Measurements from ENCODE around the gene CFAP92.

The CFAP92 gene

DNA sequence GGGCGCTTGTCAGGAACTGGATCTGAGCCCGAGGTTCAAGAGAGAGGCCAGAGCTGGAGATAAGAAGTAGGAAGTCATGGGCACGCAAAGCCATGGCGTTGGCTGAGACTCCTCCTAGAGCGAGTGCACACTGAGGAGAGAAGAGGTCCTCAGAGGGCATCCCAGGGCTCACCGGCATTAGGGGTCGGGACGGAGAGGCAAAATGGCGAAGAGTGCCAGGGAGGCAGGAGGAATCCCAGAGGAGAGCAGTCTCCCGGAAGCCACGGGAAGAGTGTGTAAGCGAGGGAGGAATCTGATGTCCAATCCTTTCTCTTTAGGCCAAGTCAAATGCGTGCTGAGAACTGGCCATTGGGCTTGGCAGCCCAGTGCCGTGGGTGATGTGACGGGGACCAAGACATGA lies 31.2 kb upstream of the CFAP92 start:
- no peak for DNase-seq

DNA sequence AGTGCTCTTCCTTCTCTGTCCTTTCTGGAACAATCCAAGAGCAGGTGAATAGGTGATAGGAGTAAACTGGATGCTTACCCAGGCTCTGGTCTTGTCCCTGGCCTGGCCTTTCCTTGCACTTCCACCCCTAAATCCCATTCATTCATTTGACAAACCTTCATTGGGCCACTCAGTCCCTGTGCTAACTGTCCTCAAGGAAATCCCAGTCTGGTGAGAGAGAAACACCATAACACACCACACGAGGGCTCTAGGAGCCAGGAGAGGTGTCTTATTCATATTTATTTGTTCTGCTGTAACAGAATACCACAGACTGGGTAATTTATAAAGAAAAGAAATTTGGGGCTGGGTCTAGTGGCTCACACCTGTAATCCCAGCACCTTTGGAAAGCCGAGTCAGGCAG lies 30.0 kb upstream of the CFAP92 start:
- no peak for DNase-seq

DNA sequence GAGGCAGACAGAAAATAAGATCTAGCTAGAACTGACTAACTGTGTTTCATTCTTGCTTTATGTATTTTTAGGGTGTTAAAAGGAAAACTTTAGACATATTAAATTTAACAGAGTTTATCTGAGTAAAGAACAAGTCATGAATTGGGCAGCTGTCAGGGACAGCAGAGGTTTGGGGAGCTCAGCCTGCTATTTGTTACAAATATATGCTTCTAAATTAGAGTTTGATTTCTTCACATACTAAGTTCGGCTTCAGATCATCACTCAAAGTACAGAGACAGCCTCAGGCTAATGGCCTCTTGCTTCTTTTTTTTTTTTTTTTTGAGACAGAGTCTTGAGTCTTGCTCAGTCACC lies 29.1 kb upstream of the CFAP92 start:
- no peak for DNase-seq

DNA sequence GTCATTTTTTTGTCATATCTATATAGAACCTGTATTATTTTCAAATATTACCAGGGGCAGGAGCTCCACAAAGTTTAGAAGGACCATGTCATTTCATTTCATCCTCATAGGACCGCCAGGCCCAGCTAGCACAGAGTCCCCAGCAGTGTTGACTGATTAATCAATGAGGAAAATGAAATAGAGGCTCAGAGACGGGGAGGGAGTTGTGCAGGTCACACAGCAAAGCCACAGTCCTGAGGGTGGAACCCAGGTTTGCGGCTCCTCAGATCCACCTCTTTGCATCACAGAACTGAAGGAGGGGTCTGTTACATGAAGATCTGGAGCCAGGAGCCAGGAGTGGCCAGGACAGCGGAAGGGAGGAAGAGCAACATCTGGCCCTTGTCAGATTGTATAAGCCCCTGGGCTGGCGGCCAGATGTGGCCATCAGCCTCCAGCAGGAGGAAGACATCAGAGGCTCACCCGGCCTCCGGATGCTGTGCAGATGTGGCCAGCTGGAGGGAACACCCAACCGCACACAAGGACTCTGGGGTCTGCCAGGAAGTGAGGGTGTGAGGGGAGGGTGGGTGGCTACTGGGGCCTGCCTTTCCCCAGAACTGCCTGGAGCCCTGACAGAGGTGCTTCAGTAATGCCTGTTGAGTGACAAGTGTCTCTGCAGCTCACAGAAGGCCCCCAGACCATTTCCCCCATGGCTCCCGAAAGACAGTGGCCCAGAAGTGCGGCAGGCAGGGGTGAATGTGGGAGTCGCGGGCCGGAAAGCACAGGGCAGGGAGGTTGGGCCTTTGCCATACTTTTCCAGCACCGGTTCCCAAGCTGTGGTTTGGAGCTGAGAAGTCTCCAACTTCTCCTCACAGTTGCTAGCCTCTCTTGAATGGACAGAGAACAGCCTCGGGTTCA lies 28.5 kb upstream of the CFAP92 start:
- no peak for DNase-seq

DNA sequence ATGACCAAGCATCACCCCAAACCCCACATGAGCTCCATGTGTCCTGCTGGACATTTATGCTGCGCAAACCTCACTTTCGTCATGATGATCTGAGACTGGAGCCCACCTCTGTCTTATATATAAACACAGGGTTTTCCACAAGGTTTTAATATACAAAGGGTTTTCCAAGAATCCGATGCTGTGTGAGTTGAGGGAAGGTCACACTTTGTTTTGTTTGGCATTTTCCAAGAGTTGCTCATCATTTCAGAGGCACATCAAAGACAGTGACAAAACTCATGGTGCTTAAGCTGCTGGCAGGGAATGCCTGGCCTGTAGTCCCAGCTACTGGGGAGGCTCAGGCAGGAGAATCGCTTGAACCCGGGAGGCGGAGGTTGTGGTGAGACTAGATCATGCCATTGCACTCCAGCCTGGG lies 27.3 kb upstream of the CFAP92 start:
- DNase-seq: no peak

DNA sequence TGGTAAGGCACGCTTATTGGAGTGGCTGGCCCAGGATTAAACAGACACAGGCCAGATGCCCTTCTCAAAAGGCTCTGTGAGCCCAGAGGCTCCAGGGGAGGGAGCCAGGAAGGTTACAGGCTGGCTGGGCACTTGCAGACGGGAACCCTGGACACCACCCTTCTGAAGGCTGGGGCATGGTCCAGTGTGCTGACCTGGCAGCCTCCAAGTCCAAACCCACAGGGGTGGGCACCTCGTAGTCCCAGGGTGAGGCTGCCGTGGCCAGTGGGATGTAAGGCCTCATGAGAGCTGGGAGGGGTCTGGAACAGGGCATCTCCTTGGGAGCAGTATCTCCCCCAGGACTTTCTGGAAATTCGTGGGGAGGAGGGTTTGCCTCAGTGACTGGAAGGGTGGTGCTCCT lies 26.8 kb upstream of the CFAP92 start:
- DNase-seq: no peak

DNA sequence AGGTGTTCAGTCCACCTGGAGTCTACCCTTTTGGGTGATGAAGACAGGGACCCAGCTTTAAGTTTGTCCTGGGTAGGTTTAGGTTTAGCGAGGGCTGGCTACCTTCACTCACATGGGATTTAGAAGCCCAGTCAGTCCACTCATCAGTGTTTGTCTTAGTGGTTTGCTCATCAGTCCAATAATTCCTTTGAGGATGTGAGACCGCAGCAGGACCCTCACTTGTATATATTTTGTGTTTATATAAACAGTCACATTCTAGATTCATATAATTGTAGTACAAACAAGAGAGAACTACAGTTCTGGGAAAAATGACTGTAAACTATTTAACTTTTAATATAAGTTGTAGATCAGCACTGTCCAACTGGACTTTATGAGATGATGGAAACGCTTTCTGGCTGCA lies 25.4 kb upstream of the CFAP92 start:
- DNase-seq: no peak

DNA sequence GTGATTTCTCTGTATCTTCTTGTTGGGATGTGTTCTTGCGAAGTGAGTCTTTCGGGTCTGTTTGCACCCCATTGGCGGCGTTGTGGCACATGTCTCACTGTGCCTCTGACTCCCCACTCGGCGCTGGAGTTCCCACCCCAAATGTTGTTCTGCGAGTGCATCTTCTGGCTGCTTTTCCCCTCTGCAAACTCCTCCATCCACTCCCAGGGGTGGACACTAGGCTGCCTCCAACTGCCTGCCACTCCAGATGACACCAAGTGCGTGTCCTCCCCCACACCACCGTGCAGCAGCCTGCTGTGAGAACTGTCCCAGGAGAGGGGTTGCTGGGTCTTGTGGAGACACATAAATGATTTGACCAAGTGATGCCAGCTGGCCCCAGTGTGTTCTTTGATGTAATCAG lies 24.9 kb upstream of the CFAP92 start:
- no peak for DNase-seq

DNA sequence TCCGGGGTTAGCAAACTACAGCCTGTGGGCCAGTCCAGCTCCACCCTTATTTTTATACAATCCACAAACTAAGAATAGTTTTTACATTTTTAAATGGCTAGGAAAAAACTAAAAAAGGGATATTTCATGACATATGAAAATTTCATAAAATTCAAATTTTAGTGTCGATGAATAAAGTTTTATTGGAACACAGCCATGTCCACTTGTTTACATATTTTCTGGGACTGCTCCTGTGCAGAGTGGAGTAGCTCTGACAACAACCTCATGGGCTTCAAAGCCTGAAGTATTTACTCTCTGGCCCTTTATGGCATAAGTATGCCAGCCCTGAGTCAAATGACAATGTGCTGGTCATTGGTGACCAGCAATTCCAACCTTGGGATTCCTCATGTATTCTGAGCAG lies 24.4 kb upstream of the CFAP92 start:
- DNase-seq: no peak

DNA sequence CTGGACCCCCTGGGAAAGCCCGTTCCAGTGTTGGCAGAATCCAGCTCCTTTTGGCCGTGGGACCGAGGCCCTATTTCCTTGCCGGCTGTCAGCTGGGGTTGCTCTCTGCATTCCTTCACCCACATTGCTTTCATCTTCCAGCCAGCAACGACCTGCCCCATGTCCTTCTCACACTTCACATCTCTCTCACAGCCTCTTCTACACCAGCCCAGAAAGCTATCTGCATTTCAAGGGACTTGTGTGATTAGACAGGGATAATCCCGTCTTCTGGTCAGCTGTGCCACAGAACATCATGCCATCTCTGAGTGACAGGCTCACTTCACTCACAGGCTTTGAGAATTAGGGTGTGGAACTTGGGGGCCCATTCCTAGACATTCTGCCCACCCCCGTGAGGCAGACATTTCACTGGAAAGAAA lies 23.6 kb upstream of the CFAP92 start:
- DNase-seq: no peak

DNA sequence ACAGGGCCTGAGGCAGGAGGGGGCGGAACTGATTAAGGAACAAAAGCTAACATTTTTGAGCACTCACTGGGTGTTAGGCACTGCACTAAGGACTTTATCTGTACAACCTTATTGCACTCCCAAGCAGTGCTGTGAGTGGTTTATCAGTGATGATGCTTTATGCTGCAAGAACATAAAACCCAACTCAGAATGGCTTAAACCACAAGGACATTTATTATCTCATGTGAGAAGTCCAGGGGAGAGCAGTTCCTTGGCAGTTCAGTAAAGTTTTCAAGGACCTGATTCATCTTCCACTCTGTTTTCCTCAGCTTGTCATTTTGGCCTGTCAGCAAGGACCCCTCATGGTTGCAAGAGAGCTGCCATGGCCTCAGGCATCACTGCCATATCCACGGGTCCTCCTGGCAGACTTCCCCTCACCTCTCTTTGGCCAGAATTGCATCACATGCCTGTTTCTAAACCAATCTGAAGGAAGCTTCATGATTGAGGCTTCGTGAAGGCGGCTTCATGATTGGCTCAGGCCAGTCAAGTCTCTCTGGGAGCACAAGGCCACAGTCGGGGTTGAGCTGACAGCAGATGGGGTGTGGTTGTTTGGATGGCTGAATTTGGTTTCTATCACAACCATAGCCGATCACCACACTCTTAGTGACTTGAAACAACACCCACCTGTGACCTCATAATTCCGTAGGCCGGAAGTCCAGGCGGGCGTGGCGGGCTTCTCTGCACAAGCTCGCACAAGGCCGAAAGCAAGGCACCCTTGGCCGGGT lies 23.0 kb upstream of the CFAP92 start:
- DNase-seq: no peak

DNA sequence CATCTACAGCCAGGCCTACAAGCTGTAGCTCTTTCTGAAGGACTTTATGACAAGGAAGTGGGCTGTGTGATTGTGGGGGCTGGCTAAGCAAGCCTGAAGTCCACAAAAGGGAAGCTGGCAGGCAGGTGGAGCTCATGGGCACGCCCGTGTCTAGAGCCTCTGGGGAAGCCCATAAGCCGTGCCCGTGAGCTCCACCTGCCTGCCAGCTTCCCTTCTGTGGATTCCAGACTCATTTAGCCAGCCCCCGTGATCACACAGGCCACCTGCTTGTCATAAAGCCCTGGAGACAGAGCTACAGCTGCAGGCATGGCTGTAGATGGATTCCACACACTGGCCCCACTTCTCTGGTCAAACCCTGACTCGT lies 22.5 kb upstream of the CFAP92 start:
- DNase-seq: peak; percentile 78

DNA sequence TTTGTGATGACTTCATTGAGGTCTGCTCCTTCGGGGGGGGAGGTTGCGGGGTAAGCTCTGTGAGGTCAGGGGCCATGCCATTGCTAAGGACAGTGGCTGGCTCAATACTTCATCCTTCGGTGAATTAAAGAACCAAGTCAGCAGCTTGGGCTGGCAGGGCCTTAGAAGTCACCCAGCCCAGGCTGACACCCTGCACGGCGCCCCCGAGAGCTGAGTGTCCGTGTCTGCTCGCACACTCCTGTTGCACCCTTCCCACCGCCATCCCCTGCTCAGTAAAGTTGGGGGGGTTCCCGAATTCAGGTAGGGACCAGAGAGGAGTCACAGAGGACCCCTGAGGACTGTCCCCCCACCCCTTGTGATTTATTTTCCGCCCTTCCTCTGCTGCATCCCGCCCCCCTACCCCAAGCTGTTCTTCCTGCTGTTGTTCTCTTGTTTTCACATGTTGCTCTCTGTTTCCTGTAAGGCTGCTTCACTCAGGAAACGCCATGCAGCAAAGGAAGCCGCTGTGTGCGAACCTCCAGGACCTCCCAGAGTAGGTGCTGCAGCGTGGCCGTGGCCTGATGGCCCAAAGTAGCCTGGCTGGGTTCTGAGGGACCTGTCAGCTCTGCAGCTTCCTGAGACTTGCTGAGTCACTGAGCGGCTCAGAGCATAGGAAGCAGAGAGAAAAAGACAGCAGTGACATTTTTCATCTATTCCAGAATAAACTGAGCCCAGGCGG lies 21.7 kb upstream of the CFAP92 start:
- DNase-seq: no peak

DNA sequence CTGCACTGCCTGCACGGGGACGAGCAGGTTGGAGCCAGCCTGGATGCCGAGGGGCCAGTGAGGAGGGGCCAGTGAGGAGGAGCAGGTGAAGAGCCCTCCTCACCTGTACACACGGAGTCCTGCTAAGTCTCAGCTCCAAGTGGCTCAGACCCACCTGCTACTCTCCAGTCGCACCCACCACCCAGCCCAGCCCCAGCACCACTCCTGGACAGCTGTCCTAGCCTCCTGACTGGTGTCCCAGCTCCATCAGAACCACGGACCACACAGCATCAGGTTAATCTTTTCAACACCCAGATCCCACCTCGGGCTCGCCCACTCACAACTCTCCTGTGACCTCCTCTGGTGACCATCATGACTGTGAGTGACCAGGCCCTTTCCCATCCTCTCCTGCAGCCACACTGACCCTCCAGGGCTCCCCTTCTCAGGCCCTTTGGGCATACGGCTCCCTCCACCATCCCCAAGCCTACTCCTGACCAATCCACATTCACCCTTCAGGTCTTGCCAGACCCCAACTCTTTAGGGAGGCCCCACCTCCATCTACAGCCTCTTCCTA lies 21.0 kb upstream of the CFAP92 start:
- no peak for DNase-seq

DNA sequence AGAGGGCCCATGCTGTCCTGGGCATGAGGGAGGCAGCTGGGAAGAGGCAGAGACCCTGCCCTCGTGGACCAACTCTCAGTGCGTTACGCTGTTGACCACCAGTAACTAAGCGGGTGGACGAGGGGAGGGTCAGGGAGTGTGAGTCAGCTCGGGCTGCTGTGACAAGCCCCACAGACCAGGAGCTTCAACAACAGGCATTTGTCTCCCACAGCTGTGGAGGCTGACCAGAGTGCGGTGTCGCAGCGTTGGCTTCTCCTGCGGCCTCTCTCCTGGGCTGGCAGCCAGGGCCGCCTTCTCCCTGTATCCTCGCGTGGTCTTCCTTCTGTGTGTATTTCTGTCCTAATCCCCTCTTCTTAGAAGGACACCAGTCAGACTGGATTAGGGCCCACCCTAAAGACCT lies 20.3 kb upstream of the CFAP92 start:
- no peak for DNase-seq

DNA sequence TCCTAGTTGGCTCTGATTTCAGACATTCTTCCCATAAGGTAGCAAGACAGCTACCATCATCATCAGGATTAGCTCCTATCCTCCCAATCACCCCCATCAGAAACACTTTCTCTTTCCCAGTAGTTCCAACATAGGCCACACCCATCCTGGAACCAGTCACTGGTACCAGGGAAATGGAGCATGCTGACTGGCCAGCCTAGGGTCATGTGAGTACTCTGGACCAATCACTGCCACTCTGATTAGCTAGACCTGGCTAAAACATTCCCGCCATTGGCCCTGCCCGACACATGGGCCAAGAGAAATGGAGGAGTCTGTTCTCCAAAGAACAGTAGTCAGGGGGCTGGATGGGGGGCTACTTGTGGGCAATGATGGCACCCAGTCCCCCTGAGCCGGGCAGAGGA lies 19.6 kb upstream of the CFAP92 start:
- DNase-seq: no peak

DNA sequence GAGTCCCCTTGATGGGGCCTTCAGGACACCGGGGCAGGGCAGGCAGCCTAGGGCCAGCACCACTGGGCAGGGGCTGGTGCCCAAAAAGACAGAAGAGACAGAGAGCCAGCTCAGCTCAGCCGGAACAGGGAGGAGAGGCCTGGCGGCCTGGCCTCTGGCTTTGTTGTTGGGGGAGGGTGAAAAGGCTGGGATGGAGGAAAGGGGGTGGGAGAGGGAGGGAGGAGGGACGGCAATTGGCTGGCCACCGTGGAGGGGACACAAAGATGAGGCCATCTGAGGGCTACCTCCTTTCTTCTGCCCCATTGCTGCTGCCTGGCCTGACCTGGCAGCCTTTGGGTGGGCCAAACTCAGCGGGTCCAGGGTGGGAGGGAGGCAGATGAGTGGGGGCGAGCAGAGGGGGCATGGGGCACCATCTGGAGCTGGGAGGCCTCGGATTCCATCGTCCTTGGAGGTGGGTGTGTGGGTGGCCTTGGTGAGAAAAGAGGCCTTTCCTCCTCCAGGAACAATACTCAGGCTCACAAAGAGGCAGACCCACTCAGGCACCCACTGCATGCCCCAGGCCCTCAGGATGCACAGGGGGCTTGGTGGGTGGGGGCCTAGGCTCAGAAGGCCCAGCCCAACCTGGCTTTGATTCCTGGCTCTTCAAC lies 16.6 kb upstream of the CFAP92 start:
- no peak for DNase-seq

DNA sequence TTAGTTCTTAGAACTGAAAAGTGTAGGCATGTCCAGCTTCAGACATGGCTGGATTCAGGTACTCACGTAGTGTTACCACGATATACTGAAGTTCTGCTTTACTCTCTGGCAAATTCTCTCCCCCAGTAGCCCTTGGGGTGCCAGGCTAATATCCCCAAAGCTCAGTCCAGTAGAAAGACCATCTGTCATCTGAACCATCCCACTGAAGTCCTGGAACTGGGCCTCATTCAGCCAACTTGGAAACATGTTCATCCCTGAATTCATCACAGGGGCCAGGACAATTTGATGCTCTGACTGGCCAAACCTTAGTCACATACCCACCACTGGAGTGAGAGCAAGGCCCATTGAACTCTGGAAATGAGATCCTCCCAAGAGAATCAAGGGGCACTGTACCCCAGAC lies 15.4 kb upstream of the CFAP92 start:
- DNase-seq: no peak

DNA sequence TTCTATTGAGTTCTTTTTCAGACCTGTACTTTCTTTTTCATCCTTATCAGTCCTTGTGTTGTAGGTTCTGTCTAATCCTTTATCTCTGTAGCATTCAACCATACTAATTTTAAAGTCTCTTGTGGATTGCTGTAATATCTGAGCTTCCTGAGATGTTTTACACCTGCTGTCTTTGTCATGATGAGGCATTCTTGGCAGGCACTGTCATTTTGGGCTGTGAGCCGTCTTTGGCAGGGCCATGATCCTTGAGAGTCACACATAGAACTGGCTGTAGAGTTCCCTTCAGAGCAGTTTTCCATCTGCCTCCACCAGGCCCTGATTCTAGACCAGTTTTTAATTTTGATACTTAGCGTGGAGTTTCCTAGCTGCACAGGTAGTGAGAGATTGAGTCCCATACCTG lies 13.9 kb upstream of the CFAP92 start:
- no peak for DNase-seq

DNA sequence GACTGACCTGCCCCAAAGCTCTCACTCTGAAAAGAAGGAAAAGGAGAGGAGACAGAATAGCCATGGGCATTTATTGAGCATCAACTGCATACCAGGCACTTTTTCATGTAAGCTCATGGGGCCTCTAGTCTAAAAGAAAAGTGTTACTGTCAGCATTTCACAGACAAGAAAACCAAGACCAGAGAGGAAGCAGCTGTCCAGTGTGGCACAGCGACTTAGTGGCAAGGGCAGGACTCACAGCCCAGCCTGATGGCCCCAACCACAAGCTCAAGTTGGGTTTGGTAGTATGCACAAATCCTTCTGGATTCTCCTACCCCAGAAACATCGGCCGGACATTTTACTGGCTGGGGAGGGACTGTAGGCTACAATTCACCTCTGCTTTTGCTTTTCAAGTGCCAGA lies 13.0 kb upstream of the CFAP92 start:
- DNase-seq: no peak

DNA sequence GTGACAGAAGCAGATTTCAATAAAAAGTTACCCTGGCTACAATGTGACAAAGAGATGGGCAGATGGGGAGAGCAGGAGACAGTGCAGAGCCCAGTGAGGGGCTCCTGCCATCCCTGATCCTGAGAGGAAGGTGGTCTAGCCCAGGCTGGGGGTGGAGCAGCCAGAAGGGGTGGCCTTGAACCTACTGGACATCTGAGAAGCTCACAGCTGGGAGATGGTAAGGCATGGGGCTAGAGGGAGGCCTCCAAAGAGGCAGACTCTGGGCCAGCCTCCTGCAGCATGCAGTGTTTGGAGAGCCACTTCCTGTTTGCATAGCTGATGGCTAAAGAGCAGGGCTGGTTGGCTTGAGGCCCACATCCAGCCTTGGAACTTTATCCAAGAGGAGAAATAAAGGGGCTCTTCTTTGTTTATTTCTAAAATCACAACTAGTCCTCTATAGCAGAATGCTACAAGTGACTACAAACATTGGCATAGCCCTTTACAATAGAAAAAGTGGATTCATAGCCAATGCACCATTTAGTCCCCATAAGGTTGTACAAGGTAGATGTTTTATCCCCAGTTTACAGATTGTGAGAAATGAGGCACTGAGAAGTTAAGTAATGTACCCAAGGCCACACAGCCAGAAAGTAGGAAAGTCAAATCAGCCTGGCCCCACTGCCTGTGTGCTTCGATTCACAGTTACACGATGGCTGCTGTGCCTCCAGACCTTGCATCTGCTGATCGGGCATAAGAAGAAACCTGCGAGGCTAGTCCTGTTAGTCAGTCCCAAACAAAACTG lies 11.8 kb upstream of the CFAP92 start:
- DNase-seq: no peak

DNA sequence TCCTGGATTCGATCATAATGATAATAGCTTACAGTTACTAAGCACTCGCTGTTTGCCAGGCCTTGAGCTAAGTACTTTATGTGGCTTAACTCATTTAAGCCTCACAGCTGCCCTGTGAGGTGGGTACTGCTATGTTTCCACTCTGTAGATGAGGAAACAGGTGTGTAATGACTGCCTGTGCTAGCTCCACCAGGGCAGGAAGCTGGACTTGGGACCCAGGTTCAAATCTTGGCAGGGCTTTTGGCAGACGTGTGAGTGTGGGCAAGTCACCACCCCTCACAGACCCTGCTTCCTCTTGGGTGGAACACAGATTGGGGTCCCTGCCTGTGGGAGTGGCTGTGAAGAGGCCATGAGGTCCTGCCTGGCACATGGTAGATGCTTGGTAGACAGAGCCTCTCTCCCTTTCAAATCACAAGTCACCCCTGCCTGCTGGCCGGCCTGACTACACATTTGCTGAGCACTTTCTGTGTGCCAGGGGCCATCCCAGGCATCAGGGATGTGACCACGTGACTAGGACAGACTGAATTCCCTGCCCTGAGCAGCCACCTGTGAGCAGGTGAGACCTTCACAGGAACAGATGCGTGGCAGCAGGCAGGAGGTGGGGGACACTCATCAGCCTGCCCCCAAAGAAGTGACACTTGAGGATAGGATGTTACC lies 10.9 kb upstream of the CFAP92 start:
- no peak for DNase-seq
